Liver (tissue), 9 donors: ENCODE data around the gene LNX1. TPM values are rescaled to one million over a fixed set of nuclear protein-coding genes. Genes with fewer than 3 reads are reported as not detected.

Experiments used
- DNase-seq: peaks from one replicate; pipeline ENCODE4 v3.0.0-alpha.2; 2017; ENCODE audit warnings: low spot score
- H3K27ac ChIP-seq, 2 donors: one replicate each; pipeline ENCODE4 v1.7.0; 2013; ENCODE audit warnings: inconsistent platforms in 2 of 2, low read length in 2 of 2, control low read depth in 1 of 2, low read depth in 1 of 2, mild to moderate bottlenecking in 1 of 2
- H3K27me3 ChIP-seq, 4 donors: one replicate each; pipeline versions ENCODE4 v1.6.1 to v1.7.0; 2013; ENCODE audit warnings: low read length in 3 of 4, inconsistent platforms in 1 of 4, mild to moderate bottlenecking in 1 of 4, moderate library complexity in 1 of 4; ENCODE audit not compliant: control insufficient read depth in 4 of 4, insufficient read depth in 4 of 4
- H3K36me3 ChIP-seq, 4 donors: one replicate each; pipeline versions ENCODE4 v1.6.1 to v1.7.0; 2013; ENCODE audit warnings: low read length in 3 of 4, mild to moderate bottlenecking in 3 of 4, low read depth in 1 of 4, moderate library complexity in 1 of 4; ENCODE audit not compliant: control insufficient read depth in 4 of 4, insufficient read depth in 3 of 4
- H3K4me1 ChIP-seq, 4 donors: one replicate each; pipeline versions ENCODE4 v1.6.1 to v1.7.0; 2013; ENCODE audit warnings: low read length in 3 of 4, mild to moderate bottlenecking in 3 of 4, moderate library complexity in 1 of 4; ENCODE audit not compliant: control insufficient read depth in 4 of 4, insufficient read depth in 4 of 4
- H3K4me3 ChIP-seq, 3 donors: one replicate each; pipeline versions ENCODE4 v1.6.1 to v1.7.0; 2013; ENCODE audit warnings: low read length in 3 of 3, control low read depth in 1 of 3, low read depth in 1 of 3, mild to moderate bottlenecking in 1 of 3
- H3K9ac ChIP-seq, 2 donors: one replicate each; pipeline ENCODE4 v1.7.0; 2013; ENCODE audit warnings: low read length in 2 of 2, mild to moderate bottlenecking in 2 of 2, moderate library complexity in 2 of 2, control low read depth in 1 of 2, low read depth in 1 of 2
- H3K9me3 ChIP-seq, 4 donors: one replicate each; pipeline versions ENCODE4 v1.6.1 to v1.7.0; 2013; ENCODE audit warnings: low read length in 3 of 4; ENCODE audit not compliant: control insufficient read depth in 4 of 4
- ATF3 ChIP-seq: IDR thresholded peaks from 2 replicates; pipeline ENCODE4 v1.6.1; 2016; ENCODE audit warnings: antibody characterized with exemption
- CTCF ChIP-seq: fragments of 150-350 bp; IDR thresholded peaks from 2 replicates; pipeline ENCODE4 v1.5.1; 2017; ENCODE audit warnings: improper control_type of control experiment, low read depth, low read length; ENCODE audit not compliant: missing input control
- EGR1 ChIP-seq, 2 donors: IDR thresholded peaks; 2 replicates each; pipeline ENCODE4 v1.6.1; 2016 to 2018; ENCODE audit warnings: antibody characterized with exemption in 2 of 2, low read depth in 2 of 2
- FOXA1 ChIP-seq: IDR thresholded peaks from 2 replicates; pipeline ENCODE4 v1.6.1; 2016; ENCODE audit warnings: antibody characterized with exemption
- FOXA2 ChIP-seq: IDR thresholded peaks from 2 replicates; pipeline ENCODE4 v1.6.1; 2016; ENCODE audit warnings: antibody characterized with exemption
- GABPA ChIP-seq, 2 donors: IDR thresholded peaks in 1 of 2; conservative IDR thresholded peaks in 1 of 2; 2 replicates each; pipeline ENCODE4 v1.6.1; 2016; ENCODE audit warnings: antibody characterized with exemption in 2 of 2, mild to moderate bottlenecking in 1 of 2, moderate library complexity in 1 of 2
- HNF4A ChIP-seq, 2 donors: conservative IDR thresholded peaks; 2 replicates each; pipeline ENCODE4 v1.6.1; 2016; ENCODE audit warnings: antibody characterized with exemption in 2 of 2, mild to moderate bottlenecking in 2 of 2
- HNF4G ChIP-seq: IDR thresholded peaks from 2 replicates; pipeline ENCODE4 v1.6.1; 2016; ENCODE audit warnings: antibody characterized with exemption
- JUND ChIP-seq, 2 donors: IDR thresholded peaks; 2 replicates each; pipeline ENCODE4 v1.6.1; 2016; ENCODE audit warnings: antibody characterized with exemption in 2 of 2
- RAD21 ChIP-seq, 2 donors: IDR thresholded peaks; 2 replicates each; pipeline ENCODE4 v1.6.1; 2016; ENCODE audit warnings: antibody characterized with exemption in 2 of 2, mild to moderate bottlenecking in 2 of 2
- YY1 ChIP-seq: IDR thresholded peaks from 2 replicates; pipeline ENCODE4 v1.6.1; 2016; ENCODE audit warnings: antibody characterized with exemption, mild to moderate bottlenecking
- WGBS: extraction: QIAGEN DNeasy Blood & Tissue Kit; methylation state at CpG from one replicate; pipeline ENCODE4 v1.1.7; 2013; 5-methylcytosine and 5-hydroxymethylcytosine counted together
- polyA plus RNA-seq, 2 donors: library from polyadenylated mRNA; stranded (reverse) in 1 of 2; unstranded in 1 of 2; fragments of 200-250 nt in 1 of 2; fragments of >200 nt in 1 of 2; fragmentation: Nextera tagmentation in 1 of 2; extraction: Ambion mirVana in 1 of 2; gene quantifications; one replicate each; pipeline versions ENCODE4 v1.2.1 to v1.2.3, GENCODE V29; 2013 to 2015
- total RNA-seq, 2 donors: library from RNA; depleted of rRNA; stranded (reverse); fragments of >200 nt; gene quantifications; one replicate each; pipeline ENCODE4 v1.2.3, GENCODE V29; 2014
- TF ChIP-seq, protein P1 (sequence below): IDR thresholded peaks from 2 replicates; pipeline ENCODE4 v1.6.1; 2016; ENCODE audit warnings: antibody characterized with exemption, mild to moderate bottlenecking
- donor health status: healthy.
- donor health status: healthy.
- donor health status: healthy.
- donor health status: healthy.
- donor health status: healthy.

The LNX1 gene
- total and polyA plus RNA-seq, 4 donors, result 1.5 to 3.4 (median 2.3) TPM

GRCh38 chr4:53633608-53634007 lies 42.3 kb upstream of the LNX1 start:
- no peaks in the 10 kb centered on the region for H3K36me3 ChIP-seq
- H3K4me3 ChIP-seq, result no peak overlapping the region
- H3K27ac ChIP-seq, result no peak overlapping the region
- no peaks in the 10 kb centered on the region for H3K27me3 ChIP-seq
- 58% methylated on average over 4 of the region's 4 CpGs for WGBS
- no peaks in the 10 kb centered on the region for H3K9me3 ChIP-seq
- no peaks in the 10 kb centered on the region for H3K4me1 ChIP-seq
- no peak overlapping the region for H3K9ac ChIP-seq
- TF ChIP-seq FOXA1 (no peak), ATF3 (no peak), CTCF (no peak), RAD21 (IDR thresholded peaks at IDR 0.05) (no peak)
- TF ChIP-seq, protein P1, sequence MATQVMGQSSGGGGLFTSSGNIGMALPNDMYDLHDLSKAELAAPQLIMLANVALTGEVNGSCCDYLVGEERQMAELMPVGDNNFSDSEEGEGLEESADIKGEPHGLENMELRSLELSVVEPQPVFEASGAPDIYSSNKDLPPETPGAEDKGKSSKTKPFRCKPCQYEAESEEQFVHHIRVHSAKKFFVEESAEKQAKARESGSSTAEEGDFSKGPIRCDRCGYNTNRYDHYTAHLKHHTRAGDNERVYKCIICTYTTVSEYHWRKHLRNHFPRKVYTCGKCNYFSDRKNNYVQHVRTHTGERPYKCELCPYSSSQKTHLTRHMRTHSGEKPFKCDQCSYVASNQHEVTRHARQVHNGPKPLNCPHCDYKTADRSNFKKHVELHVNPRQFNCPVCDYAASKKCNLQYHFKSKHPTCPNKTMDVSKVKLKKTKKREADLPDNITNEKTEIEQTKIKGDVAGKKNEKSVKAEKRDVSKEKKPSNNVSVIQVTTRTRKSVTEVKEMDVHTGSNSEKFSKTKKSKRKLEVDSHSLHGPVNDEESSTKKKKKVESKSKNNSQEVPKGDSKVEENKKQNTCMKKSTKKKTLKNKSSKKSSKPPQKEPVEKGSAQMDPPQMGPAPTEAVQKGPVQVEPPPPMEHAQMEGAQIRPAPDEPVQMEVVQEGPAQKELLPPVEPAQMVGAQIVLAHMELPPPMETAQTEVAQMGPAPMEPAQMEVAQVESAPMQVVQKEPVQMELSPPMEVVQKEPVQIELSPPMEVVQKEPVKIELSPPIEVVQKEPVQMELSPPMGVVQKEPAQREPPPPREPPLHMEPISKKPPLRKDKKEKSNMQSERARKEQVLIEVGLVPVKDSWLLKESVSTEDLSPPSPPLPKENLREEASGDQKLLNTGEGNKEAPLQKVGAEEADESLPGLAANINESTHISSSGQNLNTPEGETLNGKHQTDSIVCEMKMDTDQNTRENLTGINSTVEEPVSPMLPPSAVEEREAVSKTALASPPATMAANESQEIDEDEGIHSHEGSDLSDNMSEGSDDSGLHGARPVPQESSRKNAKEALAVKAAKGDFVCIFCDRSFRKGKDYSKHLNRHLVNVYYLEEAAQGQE, result no peak
- no peak for DNase-seq

GRCh38 chr4:53629296-53629695 lies 38.0 kb upstream of the LNX1 start:
- 62% methylated on average over 1 of the region's 1 CpG for WGBS
- DNase-seq, result no peak

DNA sequence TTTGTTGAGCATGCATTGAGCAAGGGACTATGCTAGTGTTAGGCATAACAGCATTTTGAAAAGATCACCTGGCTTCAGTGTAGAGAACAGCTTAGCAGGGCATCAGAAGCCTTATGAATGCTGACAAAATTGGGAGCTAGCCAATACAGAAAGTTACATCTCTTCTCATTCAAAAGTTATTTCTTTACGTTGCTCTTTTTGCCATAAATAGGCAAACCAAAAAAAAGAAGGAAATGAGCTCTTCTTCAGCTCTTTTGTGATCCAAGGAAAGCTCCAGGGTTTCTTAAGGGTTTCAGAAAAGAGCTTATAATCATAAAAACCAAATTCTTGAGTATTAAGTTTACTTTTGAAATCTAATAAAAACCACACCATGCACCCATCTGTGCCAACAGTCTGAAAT lies 35.2 kb upstream of the LNX1 start:
- H3K9me3 ChIP-seq, result no peaks in the 10 kb centered on the region
- 81% methylated on average over 1 of the region's 1 CpG for WGBS
- no peak for TF ChIP-seq CTCF
- TF ChIP-seq FOXA2, result no peak
- no peak for TF ChIP-seq HNF4A (conservative IDR thresholded peaks at IDR 0.05)
- TF ChIP-seq EGR1 (IDR thresholded peaks at IDR 0.05; ENCODE audit: low read depth in 2 of 2), result no peak
- TF ChIP-seq GABPA (IDR thresholded peaks at IDR 0.05 in 1 of 2, conservative IDR thresholded peaks at IDR 0.05 in 1 of 2), result no peak
- TF ChIP-seq HNF4G, result no peak
- TF ChIP-seq YY1, result no peak
- TF ChIP-seq RAD21 (IDR thresholded peaks at IDR 0.05), result no peak
- no peak for TF ChIP-seq JUND (IDR thresholded peaks at IDR 0.05)
- TF ChIP-seq ATF3, result no peak
- TF ChIP-seq, protein P1, result no peak
- no peaks in the 10 kb centered on the region for H3K27me3 ChIP-seq
- H3K9ac ChIP-seq, result no peak overlapping the region
- no peaks in the 10 kb centered on the region for H3K36me3 ChIP-seq
- no peaks in the 10 kb centered on the region for H3K4me1 ChIP-seq
- DNase-seq, result no peak
- H3K4me3 ChIP-seq, result no peak overlapping the region
- no peak overlapping the region for H3K27ac ChIP-seq

More at GRCh38 chr4:53629296-53629695, 38.0 kb upstream of the LNX1 start:
- Histone ChIP-seq H3K4me1 (no peaks in the 10 kb centered on the region), H3K27ac (no peak overlapping the region), H3K9ac (no peak overlapping the region), H3K27me3 (no peaks in the 10 kb centered on the region), H3K4me3 (no peak overlapping the region), H3K36me3 (no peaks in the 10 kb centered on the region), H3K9me3 (no peaks in the 10 kb centered on the region)
- no peak for TF ChIP-seq YY1
- no peak for TF ChIP-seq EGR1 (IDR thresholded peaks at IDR 0.05; ENCODE audit: low read depth in 2 of 2)
